CD4-positive, alpha-beta T cell (primary cell): Measurements from ENCODE around the gene OR51G2. TPM values are rescaled to one million over a fixed set of nuclear protein-coding genes. Genes with fewer than 3 reads are reported as not detected.
"Not testable (repeated sequence)": the region's sequence is repeated elsewhere in the genome, so short reads cannot be mapped to it uniquely, and the experiment has no call there.

Experiments used
- ATAC-seq: fragments of 200-7000 bp; cut with Tn5 transposase; one replicate; pipeline ENCODE4 v1.10.0; 2022; ENCODE audit warnings: mild to moderate bottlenecking; ENCODE audit not compliant: poor library complexity
- CTCF ChIA-PET: fragments of 350-600 bp; sonication (Branson Sonifier 250); formaldehyde crosslinking; loops from one replicate; lab custom pipeline; 2021; ENCODE audit warnings: antibody characterized with exemption, inconsistent platforms; lab: Charles Lee
- POLR2A ChIA-PET: fragments of 350-600 bp; sonication (Branson Sonifier 250); formaldehyde crosslinking; loops from one replicate; lab custom pipeline; 2021; ENCODE audit warnings: antibody characterized with exemption, inconsistent platforms; lab: Charles Lee
- DNase-seq, 14 experiments: peaks; one replicate each; pipeline ENCODE4 v3.0.0-alpha.2; 2013 to 2020; ENCODE audit warnings: mixed read lengths in 2 of 14
- H3K27ac ChIP-seq, 2 donors: one replicate each; pipeline versions ENCODE4 v1.5.1 to v1.7.0; 2013; ENCODE audit warnings: low read length in 2 of 2, low read depth in 1 of 2, mild to moderate bottlenecking in 1 of 2
- H3K27me3 ChIP-seq, 2 experiments: 1 replicate in 1 of 2; 2 replicates in 1 of 2; pipeline versions ENCODE4 v1.6.1 to v1.7.0; 2013; ENCODE audit warnings: low read length in 2 of 2, control low read depth in 1 of 2, mild to moderate bottlenecking in 1 of 2, moderate library complexity in 1 of 2; ENCODE audit not compliant: insufficient read depth in 2 of 2, control insufficient read depth in 1 of 2
- H3K36me3 ChIP-seq: one replicate; pipeline ENCODE4 v1.6.1; 2013; ENCODE audit warnings: low read length, control low read depth; ENCODE audit not compliant: insufficient read depth
- H3K4me1 ChIP-seq: one replicate; pipeline ENCODE4 v1.6.1; 2013; ENCODE audit warnings: low read length, control low read depth; ENCODE audit not compliant: insufficient read depth
- H3K4me3 ChIP-seq: one replicate; pipeline ENCODE4 v1.5.1; 2013; ENCODE audit warnings: mild to moderate bottlenecking, low read length, moderate library complexity
- H3K9me3 ChIP-seq, 2 experiments: 1 replicate in 1 of 2; 2 replicates in 1 of 2; pipeline versions ENCODE4 v1.6.1 to v1.7.0; 2013; ENCODE audit warnings: low read length in 2 of 2, mild to moderate bottlenecking in 2 of 2, control low read depth in 1 of 2, moderate library complexity in 1 of 2; ENCODE audit not compliant: control insufficient read depth in 1 of 2, insufficient read depth in 1 of 2
- H3K27ac Mint-ChIP-seq: one replicate; pipeline ENCODE4 v1.8.0; 2020; ENCODE audit warnings: mixed read lengths
- H3K27me3 Mint-ChIP-seq: one replicate; pipeline ENCODE4 v1.8.0; 2021; ENCODE audit warnings: mixed read lengths
- H3K36me3 Mint-ChIP-seq: one replicate; pipeline ENCODE4 v1.8.0; 2021; ENCODE audit warnings: low read depth, mixed read lengths
- H3K4me1 Mint-ChIP-seq: one replicate; pipeline ENCODE4 v1.8.0; 2021; ENCODE audit warnings: low read depth, mixed read lengths
- H3K4me3 Mint-ChIP-seq: one replicate; pipeline ENCODE4 v1.8.0; 2020; ENCODE audit warnings: mild to moderate bottlenecking, mixed read lengths
- H3K9me3 Mint-ChIP-seq: one replicate; pipeline ENCODE4 v1.8.0; 2020; ENCODE audit warnings: mixed read lengths
- intact Hi-C, 2 experiments: fragments of 100-400 bp; cut with DNase I in 1 of 2; cut with micrococcal nuclease in 1 of 2; formaldehyde crosslinking; loops; one replicate each; pipeline versions ENCODE4 v1.15.1 to v1.9.0; 2023 to 2025; cut with DNase I, micrococcal nuclease
- total RNA-seq, 174 experiments: library from RNA in 2 of 174; stranded (reverse) in 2 of 174; gene quantifications; one replicate each; pipeline ENCODE4 v1.2.3 and lab custom pipeline; 2021 to 2026
- TF ChIP-seq, protein P1 (sequence below): fragments of 200-600 bp; IDR thresholded peaks from one replicate; pipeline ENCODE4 v1.8.0; 2022; ENCODE audit warnings: antibody characterized with exemption, mild to moderate bottlenecking

OR51G2 gene
- total RNA-seq, 2 experiments from 2014 or later = not detected

- H3K4me1 Mint-ChIP-seq = no peaks in the 10 kb centered on the region
- no peak for ATAC-seq
- Histone ChIP-seq H3K36me3 (no peaks in the 10 kb centered on the region), H3K4me1 (no peaks in the 10 kb centered on the region), H3K9me3 (peaks cover 0 to 3% of the 10 kb centered on the region in 2 experiments), H3K27ac (no peak overlapping the region), H3K4me3 (no peak overlapping the region), H3K27me3 (no peaks in the 10 kb centered on the region)
- no peak overlapping the region for H3K27ac Mint-ChIP-seq
- H3K36me3 Mint-ChIP-seq = no peaks in the 10 kb centered on the region
- ChIA-PET CTCF (no interaction called here), POLR2A (no interaction called here)
- H3K9me3 Mint-ChIP-seq = no peaks in the 10 kb centered on the region
- H3K4me3 Mint-ChIP-seq = no peak overlapping the region
- TF ChIP-seq, protein P1, sequence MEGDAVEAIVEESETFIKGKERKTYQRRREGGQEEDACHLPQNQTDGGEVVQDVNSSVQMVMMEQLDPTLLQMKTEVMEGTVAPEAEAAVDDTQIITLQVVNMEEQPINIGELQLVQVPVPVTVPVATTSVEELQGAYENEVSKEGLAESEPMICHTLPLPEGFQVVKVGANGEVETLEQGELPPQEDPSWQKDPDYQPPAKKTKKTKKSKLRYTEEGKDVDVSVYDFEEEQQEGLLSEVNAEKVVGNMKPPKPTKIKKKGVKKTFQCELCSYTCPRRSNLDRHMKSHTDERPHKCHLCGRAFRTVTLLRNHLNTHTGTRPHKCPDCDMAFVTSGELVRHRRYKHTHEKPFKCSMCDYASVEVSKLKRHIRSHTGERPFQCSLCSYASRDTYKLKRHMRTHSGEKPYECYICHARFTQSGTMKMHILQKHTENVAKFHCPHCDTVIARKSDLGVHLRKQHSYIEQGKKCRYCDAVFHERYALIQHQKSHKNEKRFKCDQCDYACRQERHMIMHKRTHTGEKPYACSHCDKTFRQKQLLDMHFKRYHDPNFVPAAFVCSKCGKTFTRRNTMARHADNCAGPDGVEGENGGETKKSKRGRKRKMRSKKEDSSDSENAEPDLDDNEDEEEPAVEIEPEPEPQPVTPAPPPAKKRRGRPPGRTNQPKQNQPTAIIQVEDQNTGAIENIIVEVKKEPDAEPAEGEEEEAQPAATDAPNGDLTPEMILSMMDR = no peak
- intact Hi-C loops = no loop called here
- peaks cover 5% of the 10 kb centered on the region for H3K27me3 Mint-ChIP-seq
- DNase-seq = no peak
Measured at GRCh38 chr11:4957396-4957795, 38.2 kb upstream of the OR51G2 start.

GRCh38 chr11:4955613-4956012, 36.5 kb upstream of the OR51G2 start, which contains the start of gene OR51A2:
Gene OR51A2, minus strand, starts transcription at chr11:4955713. Its CDS starts 0 bp downstream, at chr11:4955713.
- H3K27me3 ChIP-seq, intact Hi-C loops, CTCF ChIA-PET, H3K9me3 ChIP-seq, H3K27ac Mint-ChIP-seq, H3K9me3 Mint-ChIP-seq, H3K27me3 Mint-ChIP-seq, H3K4me3 Mint-ChIP-seq, H3K36me3 Mint-ChIP-seq, H3K4me3 ChIP-seq, ATAC-seq, DNase-seq, H3K27ac ChIP-seq, H3K4me1 Mint-ChIP-seq, H3K4me1 ChIP-seq, POLR2A ChIA-PET, H3K36me3 ChIP-seq: not testable (repeated sequence)

DNA sequence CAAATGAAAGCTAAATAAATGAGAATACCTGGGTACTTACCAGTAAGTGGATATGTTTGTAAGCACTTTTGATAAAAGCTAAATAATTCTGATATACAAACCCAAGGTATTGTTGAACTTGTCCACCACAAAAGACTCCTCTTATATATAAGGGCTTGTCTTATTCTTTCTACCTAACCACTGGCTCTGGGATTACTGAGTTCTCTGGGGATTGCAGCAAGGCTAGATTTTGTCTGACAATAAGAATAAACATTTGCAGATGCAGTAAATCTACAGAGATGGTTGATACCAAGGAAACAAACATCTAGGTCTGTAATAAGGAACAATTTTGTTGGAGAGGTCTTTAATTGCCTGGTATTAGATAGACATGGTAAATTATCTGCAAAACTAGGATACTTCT, 28.4 kb upstream of the OR51G2 start, which contains the start of gene OR51A4:
Gene OR51A4 (minus strand): TSS at position 101 of the 400 bp plus-strand sequence. CDS start 505 bp downstream, outside the sequence.
- no peak for DNase-seq
- no peak within 1 kb of the TSS for H3K4me3 Mint-ChIP-seq
- H3K4me3 ChIP-seq = no peak within 1 kb of the TSS
- TF ChIP-seq, protein P1 = no peak
- no peaks in the 10 kb centered on the region for H3K4me1 Mint-ChIP-seq
- no peaks in the 10 kb centered on the region for H3K36me3 Mint-ChIP-seq
- H3K27ac Mint-ChIP-seq = no peak within 1 kb of the TSS
- H3K4me1 ChIP-seq = no peaks in the 10 kb centered on the region
- no peak within 1 kb of the TSS for H3K27ac ChIP-seq
- POLR2A ChIA-PET = no interaction called here
- no peaks in the 10 kb centered on the region for H3K36me3 ChIP-seq
- no peaks in the 10 kb centered on the region for H3K9me3 ChIP-seq
- intact Hi-C loops = no loop called here
- H3K27me3 ChIP-seq = no peaks in the 10 kb centered on the region
- no peaks in the 10 kb centered on the region for H3K27me3 Mint-ChIP-seq
- H3K9me3 Mint-ChIP-seq = peaks cover 2% of the 10 kb centered on the region
- ATAC-seq = no peak
- CTCF ChIA-PET = no interaction called here

GRCh38 chr11:4936745-4937144, 17.6 kb upstream of the OR51G2 start:
- H3K36me3 Mint-ChIP-seq = no peaks in the 10 kb centered on the region
- ATAC-seq (no peak), DNase-seq (no peak)
- no peaks in the 10 kb centered on the region for H3K27me3 ChIP-seq
- no peaks in the 10 kb centered on the region for H3K4me1 Mint-ChIP-seq
- ChIA-PET CTCF (no interaction called here), POLR2A (no interaction called here)
- H3K27ac ChIP-seq = no peak overlapping the region
- intact Hi-C loops = no loop called here
- H3K4me3 Mint-ChIP-seq = no peak overlapping the region
- no peaks in the 10 kb centered on the region for H3K9me3 ChIP-seq
- H3K27me3 Mint-ChIP-seq = peaks cover 8% of the 10 kb centered on the region
- H3K4me3 ChIP-seq = no peak overlapping the region
- TF ChIP-seq, protein P1 = no peak
- H3K27ac Mint-ChIP-seq = no peak overlapping the region
- H3K36me3 ChIP-seq = no peaks in the 10 kb centered on the region
- H3K9me3 Mint-ChIP-seq = peaks cover 5% of the 10 kb centered on the region
- H3K4me1 ChIP-seq = no peaks in the 10 kb centered on the region
